Parathyroid adenoma (tissue), 2 donors: ENCODE results near the gene NDST1.

ENCODE experiments used
- H2AFZ ChIP-seq: fragments of 300-600 bp; sonication (generic); one replicate; pipeline ENCODE4 v1.7.0; 2017; ENCODE audit warnings: antibody characterized with exemption, mild to moderate bottlenecking
- H3K27ac ChIP-seq: fragments of 300-600 bp; sonication (generic); one replicate; pipeline ENCODE4 v1.7.0; 2017
- H3K27me3 ChIP-seq: fragments of 300-600 bp; sonication (generic); one replicate; pipeline ENCODE4 v1.7.0; 2017; ENCODE audit warnings: low read length; ENCODE audit not compliant: control insufficient read depth, insufficient read depth
- H3K36me3 ChIP-seq: fragments of 300-600 bp; sonication (generic); one replicate; pipeline ENCODE4 v1.7.0; 2017; ENCODE audit warnings: low read length; ENCODE audit not compliant: control insufficient read depth, insufficient read depth
- H3K4me1 ChIP-seq: fragments of 300-600 bp; sonication (generic); one replicate; pipeline ENCODE4 v1.7.0; 2017; ENCODE audit warnings: control low read depth
- H3K4me2 ChIP-seq: fragments of 300-600 bp; sonication (generic); one replicate; pipeline ENCODE4 v1.7.0; 2017; ENCODE audit warnings: low read length
- H3K4me3 ChIP-seq: fragments of 300-600 bp; sonication (generic); one replicate; pipeline ENCODE4 v1.7.0; 2017; ENCODE audit warnings: low read depth, low read length
- H3K79me2 ChIP-seq: fragments of 300-600 bp; sonication (generic); one replicate; pipeline ENCODE4 v1.7.0; 2017; ENCODE audit warnings: control low read depth
- H3K9ac ChIP-seq: fragments of 300-600 bp; sonication (generic); one replicate; pipeline ENCODE4 v1.7.0; 2017; ENCODE audit warnings: mild to moderate bottlenecking
- H3K9me3 ChIP-seq: fragments of 300-600 bp; sonication (generic); one replicate; pipeline ENCODE4 v1.7.0; 2017; ENCODE audit warnings: low read length; ENCODE audit not compliant: control insufficient read depth
- CTCF ChIP-seq: fragments of 300-600 bp; sonication (generic); IDR thresholded peaks from one replicate; pipeline ENCODE4 v1.7.0; 2017; ENCODE audit warnings: antibody characterized with exemption, mild to moderate bottlenecking
- donor health status: primary hyperparathyroidism.

Gene NDST1

GRCh38 chr5:150544611-150545219 lies 36.8 kb downstream of the NDST1 start:
- Histone ChIP-seq H3K4me2 (no peak overlapping the region), H3K9ac (no peak overlapping the region), H3K79me2 (no peaks in the 10 kb centered on the region), H3K27ac (no peak overlapping the region), H3K4me3 (no peak overlapping the region), H3K36me3 (no peaks in the 10 kb centered on the region), H3K9me3 (no peaks in the 10 kb centered on the region), H3K4me1 (no peaks in the 10 kb centered on the region), H2AFZ (no peak overlapping the region), H3K27me3 (no peaks in the 10 kb centered on the region)
- TF ChIP-seq CTCF: peak; percentile 93

GRCh38 chr5:150545246-150545645 lies 37.3 kb downstream of the NDST1 start:
- no peaks in the 10 kb centered on the region for H3K4me1 ChIP-seq
- H3K4me2 ChIP-seq: no peak overlapping the region
- H3K9ac ChIP-seq: no peak overlapping the region
- no peaks in the 10 kb centered on the region for H3K36me3 ChIP-seq
- H3K4me3 ChIP-seq: no peak overlapping the region
- TF ChIP-seq CTCF: no peak
- no peaks in the 10 kb centered on the region for H3K9me3 ChIP-seq
- no peak overlapping the region for H3K27ac ChIP-seq
- H3K27me3 ChIP-seq: no peaks in the 10 kb centered on the region
- no peak overlapping the region for H2AFZ ChIP-seq
- no peaks in the 10 kb centered on the region for H3K79me2 ChIP-seq

- H3K27ac ChIP-seq: no peak overlapping the region
- H3K4me2 ChIP-seq: no peak overlapping the region
- no peaks in the 10 kb centered on the region for H3K79me2 ChIP-seq
- no peaks in the 10 kb centered on the region for H3K36me3 ChIP-seq
- no peaks in the 10 kb centered on the region for H3K27me3 ChIP-seq
- TF ChIP-seq CTCF: no peak
- H3K9me3 ChIP-seq: no peaks in the 10 kb centered on the region
- no peak overlapping the region for H3K4me3 ChIP-seq
- no peak overlapping the region for H2AFZ ChIP-seq
- H3K9ac ChIP-seq: no peak overlapping the region
- no peaks in the 10 kb centered on the region for H3K4me1 ChIP-seq
These were observed 40.2 kb downstream of the NDST1 start for GRCh38 chr5:150548123-150548522.

- no peaks in the 10 kb centered on the region for H3K79me2 ChIP-seq
- H3K27me3 ChIP-seq: no peaks in the 10 kb centered on the region
- H3K36me3 ChIP-seq: no peaks in the 10 kb centered on the region
- no peak overlapping the region for H2AFZ ChIP-seq
- H3K9ac ChIP-seq: no peak overlapping the region
- TF ChIP-seq CTCF: no peak
- no peak overlapping the region for H3K27ac ChIP-seq
- H3K4me3 ChIP-seq: no peak overlapping the region
- H3K4me2 ChIP-seq: no peak overlapping the region
- no peaks in the 10 kb centered on the region for H3K9me3 ChIP-seq
- no peaks in the 10 kb centered on the region for H3K4me1 ChIP-seq
These were observed 41.8 kb downstream of the NDST1 start for GRCh38 chr5:150549735-150550134.

GRCh38 chr5:150550286-150550685 lies 42.4 kb downstream of the NDST1 start:
- no peak overlapping the region for H3K4me2 ChIP-seq
- H3K79me2 ChIP-seq: no peaks in the 10 kb centered on the region
- no peak overlapping the region for H3K27ac ChIP-seq
- H3K4me3 ChIP-seq: no peak overlapping the region
- H3K9ac ChIP-seq: no peak overlapping the region
- H3K36me3 ChIP-seq: no peaks in the 10 kb centered on the region
- no peak overlapping the region for H2AFZ ChIP-seq
- no peaks in the 10 kb centered on the region for H3K27me3 ChIP-seq
- H3K4me1 ChIP-seq: no peaks in the 10 kb centered on the region
- no peaks in the 10 kb centered on the region for H3K9me3 ChIP-seq
- no peak for TF ChIP-seq CTCF
